ENCODE measurements around the gene TXNDC16.

DNA sequence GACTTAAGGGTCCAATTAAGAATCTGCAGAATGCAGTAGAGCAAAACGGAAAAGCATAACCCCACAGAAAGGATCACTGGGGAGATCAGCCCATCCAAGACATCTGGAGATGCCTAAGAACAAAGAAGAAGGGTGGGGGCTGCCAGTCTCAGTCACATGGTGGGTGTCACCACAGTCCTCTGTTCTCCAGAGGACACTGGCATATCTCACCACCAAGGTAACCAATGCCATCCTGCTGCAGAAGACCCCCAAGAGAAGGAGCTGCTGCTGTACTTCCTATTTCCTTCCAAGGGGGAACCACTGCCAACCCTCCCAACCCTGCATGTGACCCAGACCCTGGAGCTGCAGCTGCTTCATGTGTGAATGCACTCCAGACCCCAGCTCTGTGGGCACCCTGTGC lies 147.0 kb downstream of the TXNDC16 start:
- no peak for TF ChIP-seq MYC (IDR thresholded peaks at IDR 0.05; ENCODE audit: low read depth, low read length)
- TF ChIP-seq, protein P1, sequence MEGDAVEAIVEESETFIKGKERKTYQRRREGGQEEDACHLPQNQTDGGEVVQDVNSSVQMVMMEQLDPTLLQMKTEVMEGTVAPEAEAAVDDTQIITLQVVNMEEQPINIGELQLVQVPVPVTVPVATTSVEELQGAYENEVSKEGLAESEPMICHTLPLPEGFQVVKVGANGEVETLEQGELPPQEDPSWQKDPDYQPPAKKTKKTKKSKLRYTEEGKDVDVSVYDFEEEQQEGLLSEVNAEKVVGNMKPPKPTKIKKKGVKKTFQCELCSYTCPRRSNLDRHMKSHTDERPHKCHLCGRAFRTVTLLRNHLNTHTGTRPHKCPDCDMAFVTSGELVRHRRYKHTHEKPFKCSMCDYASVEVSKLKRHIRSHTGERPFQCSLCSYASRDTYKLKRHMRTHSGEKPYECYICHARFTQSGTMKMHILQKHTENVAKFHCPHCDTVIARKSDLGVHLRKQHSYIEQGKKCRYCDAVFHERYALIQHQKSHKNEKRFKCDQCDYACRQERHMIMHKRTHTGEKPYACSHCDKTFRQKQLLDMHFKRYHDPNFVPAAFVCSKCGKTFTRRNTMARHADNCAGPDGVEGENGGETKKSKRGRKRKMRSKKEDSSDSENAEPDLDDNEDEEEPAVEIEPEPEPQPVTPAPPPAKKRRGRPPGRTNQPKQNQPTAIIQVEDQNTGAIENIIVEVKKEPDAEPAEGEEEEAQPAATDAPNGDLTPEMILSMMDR (IDR thresholded peaks at IDR 0.05; ENCODE audit: low read depth, low read length): no peak
